ENCODE measurements around the gene PNRC2. TPM values are rescaled to one million over a fixed set of nuclear protein-coding genes. Genes with fewer than 3 reads are reported as not detected.
"Not testable (repeated sequence)": the region's sequence is repeated elsewhere in the genome, so short reads cannot be mapped to it uniquely, and the experiment has no call there.

PNRC2 gene
- polyA plus RNA-seq, 3 donors = 71.7 to 89.7 (median 71.7) TPM

GRCh38 chr1:23989263-23989662 lies 29.6 kb downstream of the PNRC2 start:
- H3K27ac Mint-ChIP-seq = no peak overlapping the region
- no peaks in the 10 kb centered on the region for H4K20me1 ChIP-seq (ENCODE audit: insufficient read depth, low read length)
- H3K27me3 Mint-ChIP-seq (ENCODE audit: low read depth in 3 of 3) = no peaks in the 10 kb centered on the region
- DNase-seq = no peak
- H3K4me3 ChIP-seq (replicated peaks in 1 of 3; ENCODE audit: low read depth in 2 of 3, low read length in 3 of 3) = no peak overlapping the region
- no peak for TF ChIP-seq CTCF (IDR thresholded peaks at IDR 0.05)
- no peak overlapping the region for H3K4me3 Mint-ChIP-seq
- no peaks in the 10 kb centered on the region for H3K4me1 Mint-ChIP-seq
- no peak overlapping the region for H3K27ac ChIP-seq (ENCODE audit: low read depth in 1 of 2, low read length in 2 of 2)
- intact Hi-C loops (cut with micrococcal nuclease) = no loop called here
- H3K4me2 ChIP-seq (replicated peaks; ENCODE audit: extremely low read depth, low read length, poor library complexity, severe bottlenecking) = no peak overlapping the region
- H3K4me1 ChIP-seq (ENCODE audit: control insufficient read depth in 1 of 2, insufficient read depth in 2 of 2, low read length in 2 of 2) = no peaks in the 10 kb centered on the region
- H3K9me3 Mint-ChIP-seq = no peaks in the 10 kb centered on the region
- no peaks in the 10 kb centered on the region for H3K36me3 ChIP-seq (replicated peaks in 1 of 2; ENCODE audit: control insufficient read depth in 1 of 2, insufficient read depth in 2 of 2, low read length in 2 of 2)
- no peaks in the 10 kb centered on the region for H3K27me3 ChIP-seq (ENCODE audit: control insufficient read depth in 2 of 2, insufficient read depth in 2 of 2, low read length in 2 of 2)
- 100% methylated on average over 1 of the region's 3 CpGs for WGBS (ENCODE audit: insufficient coverage)
- H3K9me3 ChIP-seq (replicated peaks in 1 of 2; ENCODE audit: control insufficient read depth in 1 of 2, insufficient read depth in 1 of 2, low read length in 2 of 2) = no peaks in the 10 kb centered on the region
- no peaks in the 10 kb centered on the region for H3K79me2 ChIP-seq (ENCODE audit: insufficient read depth, low read length)
- H3K36me3 Mint-ChIP-seq = no peaks in the 10 kb centered on the region
- no peak overlapping the region for H2AFZ ChIP-seq (ENCODE audit: insufficient read depth, low read depth, low read length, poor library complexity, severe bottlenecking)
- H3K9ac ChIP-seq (ENCODE audit: insufficient read depth, low read length, poor library complexity, severe bottlenecking) = no peak overlapping the region

- DNase-seq; H3K4me3 Mint-ChIP-seq; H3K4me3 ChIP-seq (replicated peaks in 1 of 3; ENCODE audit: low read depth in 2 of 3, low read length in 3 of 3); H3K9me3 Mint-ChIP-seq; H3K9me3 ChIP-seq (replicated peaks in 1 of 2; ENCODE audit: control insufficient read depth in 1 of 2, insufficient read depth in 1 of 2, low read length in 2 of 2); H3K4me2 ChIP-seq (replicated peaks; ENCODE audit: extremely low read depth, low read length, poor library complexity, severe bottlenecking); H2AFZ ChIP-seq (ENCODE audit: insufficient read depth, low read depth, low read length, poor library complexity, severe bottlenecking); H4K20me1 ChIP-seq (ENCODE audit: insufficient read depth, low read length); H3K4me1 Mint-ChIP-seq; H3K36me3 Mint-ChIP-seq; H3K79me2 ChIP-seq (ENCODE audit: insufficient read depth, low read length); H3K4me1 ChIP-seq (ENCODE audit: control insufficient read depth in 1 of 2, insufficient read depth in 2 of 2, low read length in 2 of 2); intact Hi-C loops (cut with micrococcal nuclease); H3K36me3 ChIP-seq (replicated peaks in 1 of 2; ENCODE audit: control insufficient read depth in 1 of 2, insufficient read depth in 2 of 2, low read length in 2 of 2); H3K27me3 Mint-ChIP-seq (ENCODE audit: low read depth in 3 of 3); H3K27ac ChIP-seq (ENCODE audit: low read depth in 1 of 2, low read length in 2 of 2); H3K9ac ChIP-seq (ENCODE audit: insufficient read depth, low read length, poor library complexity, severe bottlenecking); H3K27me3 ChIP-seq (ENCODE audit: control insufficient read depth in 2 of 2, insufficient read depth in 2 of 2, low read length in 2 of 2): not testable (repeated sequence)
- WGBS (ENCODE audit: insufficient coverage) = 86% methylated on average over 5 of the region's 13 CpGs
- H3K27ac Mint-ChIP-seq = peak overlapping the region in 1 of 7 donors; percentile 25
Observed at GRCh38 chr1:23992011-23992410, 32.4 kb downstream of the PNRC2 start.

All from CD14-positive monocyte (primary cell).